Measurements from ENCODE around the gene CALML5.
A peak's percentile ranks its signal among the peaks of the same experiment; 100 is the strongest.

CALML5 gene

GRCh38 chr10:5467634-5468255, 31.6 kb downstream of the CALML5 start:
- no peaks in the 10 kb centered on the region for H3K9me2 ChIP-seq (replicated peaks; ENCODE audit: low read depth, low read length)
- no peaks in the 10 kb centered on the region for H4K20me1 ChIP-seq (ENCODE audit: insufficient read depth, low read length, poor library complexity, severe bottlenecking)
- H3K79me2 ChIP-seq (ENCODE audit: insufficient read depth, low read length), result no peaks in the 10 kb centered on the region
- H2AFZ ChIP-seq (ENCODE audit: low read length), result no peak overlapping the region
- TF ChIP-seq CTCF (conservative IDR thresholded peaks at IDR 0.05; ENCODE audit: low read length), result no peak
- TF ChIP-seq EZH2phosphoT487 (IDR thresholded peaks at IDR 0.05; ENCODE audit: borderline replicate concordance), result no peak
- no peaks in the 10 kb centered on the region for H3K9me3 ChIP-seq (ENCODE audit: insufficient read depth, low read depth, low read length)
- no peak overlapping the region for H3K4me3 ChIP-seq (ENCODE audit: low read length, poor library complexity, severe bottlenecking)
- H3F3A ChIP-seq (ENCODE audit: low read depth), result no peaks in the 10 kb centered on the region
- H3K4me2 ChIP-seq (ENCODE audit: low read depth, low read length, poor library complexity, severe bottlenecking), result no peak overlapping the region
- H3K9ac ChIP-seq (ENCODE audit: low read depth, low read length, poor library complexity, severe bottlenecking), result no peak overlapping the region
- H3K27me3 ChIP-seq (ENCODE audit: insufficient read depth, low read length, poor library complexity, severe bottlenecking), result no peaks in the 10 kb centered on the region
- no peaks in the 10 kb centered on the region for H3K36me3 ChIP-seq (ENCODE audit: insufficient read depth, low read length)
- H3K4me1 ChIP-seq (ENCODE audit: insufficient read depth, low read length, poor library complexity, severe bottlenecking), result peaks cover 6% of the 10 kb centered on the region

GRCh38 chr10:5467207-5467535, 32.2 kb downstream of the CALML5 start:
- no peak for TF ChIP-seq EZH2phosphoT487 (IDR thresholded peaks at IDR 0.05; ENCODE audit: borderline replicate concordance)
- TF ChIP-seq CTCF (conservative IDR thresholded peaks at IDR 0.05; ENCODE audit: low read length), result no peak
- H3K9ac ChIP-seq (ENCODE audit: low read depth, low read length, poor library complexity, severe bottlenecking), result no peak overlapping the region
- no peak overlapping the region for H3K4me2 ChIP-seq (ENCODE audit: low read depth, low read length, poor library complexity, severe bottlenecking)
- no peak overlapping the region for H3K4me3 ChIP-seq (ENCODE audit: low read length, poor library complexity, severe bottlenecking)
- H4K20me1 ChIP-seq (ENCODE audit: insufficient read depth, low read length, poor library complexity, severe bottlenecking), result no peaks in the 10 kb centered on the region
- no peak overlapping the region for H2AFZ ChIP-seq (ENCODE audit: low read length)
- peaks cover 6% of the 10 kb centered on the region for H3K4me1 ChIP-seq (ENCODE audit: insufficient read depth, low read length, poor library complexity, severe bottlenecking)
- no peaks in the 10 kb centered on the region for H3K36me3 ChIP-seq (ENCODE audit: insufficient read depth, low read length)
- H3K9me3 ChIP-seq (ENCODE audit: insufficient read depth, low read depth, low read length), result no peaks in the 10 kb centered on the region
- H3K9me2 ChIP-seq (replicated peaks; ENCODE audit: low read depth, low read length), result no peaks in the 10 kb centered on the region
- H3F3A ChIP-seq (ENCODE audit: low read depth), result no peaks in the 10 kb centered on the region
- H3K79me2 ChIP-seq (ENCODE audit: insufficient read depth, low read length), result no peaks in the 10 kb centered on the region
- H3K27me3 ChIP-seq (ENCODE audit: insufficient read depth, low read length, poor library complexity, severe bottlenecking), result no peaks in the 10 kb centered on the region

- no peaks in the 10 kb centered on the region for H3K79me2 ChIP-seq (ENCODE audit: insufficient read depth, low read length)
- H3K36me3 ChIP-seq (ENCODE audit: insufficient read depth, low read length), result no peaks in the 10 kb centered on the region
- no peaks in the 10 kb centered on the region for H4K20me1 ChIP-seq (ENCODE audit: insufficient read depth, low read length, poor library complexity, severe bottlenecking)
- no peaks in the 10 kb centered on the region for H3K27me3 ChIP-seq (ENCODE audit: insufficient read depth, low read length, poor library complexity, severe bottlenecking)
- TF ChIP-seq EZH2phosphoT487 (IDR thresholded peaks at IDR 0.05; ENCODE audit: borderline replicate concordance) (no peak), CTCF (conservative IDR thresholded peaks at IDR 0.05; ENCODE audit: low read length) (no peak)
- H2AFZ ChIP-seq (ENCODE audit: low read length), result 0 out of 2 replicates have a peak overlapping the region, but pooled peaks have one; percentile 44
- no peak overlapping the region for H3K4me2 ChIP-seq (ENCODE audit: low read depth, low read length, poor library complexity, severe bottlenecking)
- H3K9me2 ChIP-seq (replicated peaks; ENCODE audit: low read depth, low read length), result no peaks in the 10 kb centered on the region
- no peaks in the 10 kb centered on the region for H3F3A ChIP-seq (ENCODE audit: low read depth)
- no peaks in the 10 kb centered on the region for H3K9me3 ChIP-seq (ENCODE audit: insufficient read depth, low read depth, low read length)
- peaks cover 7% of the 10 kb centered on the region for H3K4me1 ChIP-seq (ENCODE audit: insufficient read depth, low read length, poor library complexity, severe bottlenecking)
- no peak overlapping the region for H3K9ac ChIP-seq (ENCODE audit: low read depth, low read length, poor library complexity, severe bottlenecking)
- no peak overlapping the region for H3K4me3 ChIP-seq (ENCODE audit: low read length, poor library complexity, severe bottlenecking)
These were observed 32.7 kb downstream of the CALML5 start for GRCh38 chr10:5466451-5467206.
